ENCODE data around the gene LETMD1.

DNA sequence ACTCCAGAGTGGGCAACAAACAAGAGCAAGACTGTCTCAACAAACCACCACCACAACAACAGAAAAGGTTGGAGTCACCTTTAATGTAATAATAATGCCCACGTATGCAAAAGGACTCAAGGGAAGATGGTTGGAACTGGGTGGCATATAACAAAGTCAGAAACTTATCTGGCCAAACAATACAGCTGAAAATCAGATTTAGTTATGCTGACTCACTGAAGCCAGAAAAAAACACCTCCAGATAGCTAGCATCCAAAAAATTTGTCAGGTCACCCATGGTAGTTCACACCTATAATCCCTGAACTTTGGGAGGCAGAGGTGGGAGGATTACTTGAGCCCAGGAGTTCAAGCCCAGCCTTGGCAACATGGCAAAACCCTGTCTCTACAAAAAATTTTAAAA lies 46.3 kb upstream of the LETMD1 start:
- TF ChIP-seq, protein P1, sequence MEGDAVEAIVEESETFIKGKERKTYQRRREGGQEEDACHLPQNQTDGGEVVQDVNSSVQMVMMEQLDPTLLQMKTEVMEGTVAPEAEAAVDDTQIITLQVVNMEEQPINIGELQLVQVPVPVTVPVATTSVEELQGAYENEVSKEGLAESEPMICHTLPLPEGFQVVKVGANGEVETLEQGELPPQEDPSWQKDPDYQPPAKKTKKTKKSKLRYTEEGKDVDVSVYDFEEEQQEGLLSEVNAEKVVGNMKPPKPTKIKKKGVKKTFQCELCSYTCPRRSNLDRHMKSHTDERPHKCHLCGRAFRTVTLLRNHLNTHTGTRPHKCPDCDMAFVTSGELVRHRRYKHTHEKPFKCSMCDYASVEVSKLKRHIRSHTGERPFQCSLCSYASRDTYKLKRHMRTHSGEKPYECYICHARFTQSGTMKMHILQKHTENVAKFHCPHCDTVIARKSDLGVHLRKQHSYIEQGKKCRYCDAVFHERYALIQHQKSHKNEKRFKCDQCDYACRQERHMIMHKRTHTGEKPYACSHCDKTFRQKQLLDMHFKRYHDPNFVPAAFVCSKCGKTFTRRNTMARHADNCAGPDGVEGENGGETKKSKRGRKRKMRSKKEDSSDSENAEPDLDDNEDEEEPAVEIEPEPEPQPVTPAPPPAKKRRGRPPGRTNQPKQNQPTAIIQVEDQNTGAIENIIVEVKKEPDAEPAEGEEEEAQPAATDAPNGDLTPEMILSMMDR (IDR thresholded peaks at IDR 0.05), result no peak
- no peak for TF ChIP-seq POLR2A (IDR thresholded peaks at IDR 0.05; ENCODE audit: low read length)
- no peak for TF ChIP-seq KDM1A (IDR thresholded peaks at IDR 0.05; ENCODE audit: low read depth)
- TF ChIP-seq RAD21 (conservative IDR thresholded peaks at IDR 0.05 in 1 of 2, IDR thresholded peaks at IDR 0.05 in 1 of 2), result no peak
- TF ChIP-seq, protein P2, sequence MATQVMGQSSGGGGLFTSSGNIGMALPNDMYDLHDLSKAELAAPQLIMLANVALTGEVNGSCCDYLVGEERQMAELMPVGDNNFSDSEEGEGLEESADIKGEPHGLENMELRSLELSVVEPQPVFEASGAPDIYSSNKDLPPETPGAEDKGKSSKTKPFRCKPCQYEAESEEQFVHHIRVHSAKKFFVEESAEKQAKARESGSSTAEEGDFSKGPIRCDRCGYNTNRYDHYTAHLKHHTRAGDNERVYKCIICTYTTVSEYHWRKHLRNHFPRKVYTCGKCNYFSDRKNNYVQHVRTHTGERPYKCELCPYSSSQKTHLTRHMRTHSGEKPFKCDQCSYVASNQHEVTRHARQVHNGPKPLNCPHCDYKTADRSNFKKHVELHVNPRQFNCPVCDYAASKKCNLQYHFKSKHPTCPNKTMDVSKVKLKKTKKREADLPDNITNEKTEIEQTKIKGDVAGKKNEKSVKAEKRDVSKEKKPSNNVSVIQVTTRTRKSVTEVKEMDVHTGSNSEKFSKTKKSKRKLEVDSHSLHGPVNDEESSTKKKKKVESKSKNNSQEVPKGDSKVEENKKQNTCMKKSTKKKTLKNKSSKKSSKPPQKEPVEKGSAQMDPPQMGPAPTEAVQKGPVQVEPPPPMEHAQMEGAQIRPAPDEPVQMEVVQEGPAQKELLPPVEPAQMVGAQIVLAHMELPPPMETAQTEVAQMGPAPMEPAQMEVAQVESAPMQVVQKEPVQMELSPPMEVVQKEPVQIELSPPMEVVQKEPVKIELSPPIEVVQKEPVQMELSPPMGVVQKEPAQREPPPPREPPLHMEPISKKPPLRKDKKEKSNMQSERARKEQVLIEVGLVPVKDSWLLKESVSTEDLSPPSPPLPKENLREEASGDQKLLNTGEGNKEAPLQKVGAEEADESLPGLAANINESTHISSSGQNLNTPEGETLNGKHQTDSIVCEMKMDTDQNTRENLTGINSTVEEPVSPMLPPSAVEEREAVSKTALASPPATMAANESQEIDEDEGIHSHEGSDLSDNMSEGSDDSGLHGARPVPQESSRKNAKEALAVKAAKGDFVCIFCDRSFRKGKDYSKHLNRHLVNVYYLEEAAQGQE (IDR thresholded peaks at IDR 0.05), result no peak
- TF ChIP-seq, protein P3, sequence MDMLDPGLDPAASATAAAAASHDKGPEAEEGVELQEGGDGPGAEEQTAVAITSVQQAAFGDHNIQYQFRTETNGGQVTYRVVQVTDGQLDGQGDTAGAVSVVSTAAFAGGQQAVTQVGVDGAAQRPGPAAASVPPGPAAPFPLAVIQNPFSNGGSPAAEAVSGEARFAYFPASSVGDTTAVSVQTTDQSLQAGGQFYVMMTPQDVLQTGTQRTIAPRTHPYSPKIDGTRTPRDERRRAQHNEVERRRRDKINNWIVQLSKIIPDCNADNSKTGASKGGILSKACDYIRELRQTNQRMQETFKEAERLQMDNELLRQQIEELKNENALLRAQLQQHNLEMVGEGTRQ (IDR thresholded peaks at IDR 0.05), result no peak
- no peak for TF ChIP-seq RFX5 (IDR thresholded peaks at IDR 0.05)
- no peak for TF ChIP-seq ESRRA (IDR thresholded peaks at IDR 0.05; ENCODE audit: borderline replicate concordance, low read length)
- no peak for TF ChIP-seq MAZ (IDR thresholded peaks at IDR 0.05; ENCODE audit: borderline replicate concordance, low read depth, low read length)
- TF ChIP-seq, protein P4, sequence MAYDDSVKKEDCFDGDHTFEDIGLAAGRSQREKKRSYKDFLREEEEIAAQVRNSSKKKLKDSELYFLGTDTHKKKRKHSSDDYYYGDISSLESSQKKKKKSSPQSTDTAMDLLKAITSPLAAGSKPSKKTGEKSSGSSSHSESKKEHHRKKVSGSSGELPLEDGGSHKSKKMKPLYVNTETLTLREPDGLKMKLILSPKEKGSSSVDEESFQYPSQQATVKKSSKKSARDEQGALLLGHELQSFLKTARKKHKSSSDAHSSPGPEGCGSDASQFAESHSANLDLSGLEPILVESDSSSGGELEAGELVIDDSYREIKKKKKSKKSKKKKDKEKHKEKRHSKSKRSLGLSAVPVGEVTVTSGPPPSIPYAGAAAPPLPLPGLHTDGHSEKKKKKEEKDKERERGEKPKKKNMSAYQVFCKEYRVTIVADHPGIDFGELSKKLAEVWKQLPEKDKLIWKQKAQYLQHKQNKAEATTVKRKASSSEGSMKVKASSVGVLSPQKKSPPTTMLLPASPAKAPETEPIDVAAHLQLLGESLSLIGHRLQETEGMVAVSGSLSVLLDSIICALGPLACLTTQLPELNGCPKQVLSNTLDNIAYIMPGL (CRISPR knock-in tag; IDR thresholded peaks at IDR 0.05; ENCODE audit: borderline replicate concordance), result no peak
- TF ChIP-seq CEBPB (IDR thresholded peaks at IDR 0.05), result no peak
